Esophagus (tissue), 2 donors: ENCODE results near the gene NT5DC3. TPM values are rescaled to one million over a fixed set of nuclear protein-coding genes. Genes with fewer than 3 reads are reported as not detected.

ENCODE experiments used
- H3K27ac ChIP-seq, 2 donors: one replicate each; pipeline ENCODE4 v1.5.1; 2013; ENCODE audit warnings: low read depth in 2 of 2, mild to moderate bottlenecking in 2 of 2, inconsistent platforms in 1 of 2, low read length in 1 of 2, moderate library complexity in 1 of 2
- H3K27me3 ChIP-seq, 2 donors: one replicate each; pipeline ENCODE4 v1.6.1; 2013; ENCODE audit warnings: low read length in 2 of 2, control low read depth in 1 of 2, mild to moderate bottlenecking in 1 of 2; ENCODE audit not compliant: insufficient read depth in 2 of 2, control insufficient read depth in 1 of 2
- H3K36me3 ChIP-seq, 2 donors: one replicate each; pipeline ENCODE4 v1.6.1; 2013; ENCODE audit warnings: low read length in 1 of 2; ENCODE audit not compliant: control insufficient read depth in 2 of 2, insufficient read depth in 2 of 2
- H3K4me1 ChIP-seq, 2 donors: one replicate each; pipeline ENCODE4 v1.6.1; 2013; ENCODE audit warnings: low read length in 1 of 2; ENCODE audit not compliant: control insufficient read depth in 2 of 2, insufficient read depth in 2 of 2
- H3K4me3 ChIP-seq, 2 donors: one replicate each; pipeline ENCODE4 v1.5.1; 2013; ENCODE audit warnings: low read length in 2 of 2, mild to moderate bottlenecking in 2 of 2, low read depth in 1 of 2, moderate library complexity in 1 of 2
- H3K9me3 ChIP-seq, 2 donors: one replicate each; pipeline ENCODE4 v1.6.1; 2013; ENCODE audit warnings: mild to moderate bottlenecking in 2 of 2, low read depth in 1 of 2, low read length in 1 of 2, moderate library complexity in 1 of 2; ENCODE audit not compliant: control insufficient read depth in 2 of 2, insufficient read depth in 1 of 2
- WGBS, 2 donors: extraction: QIAGEN DNeasy Blood & Tissue Kit; methylation state at CpG; one replicate each; pipeline ENCODE4 v1.1.7; 2013; 5-methylcytosine and 5-hydroxymethylcytosine counted together
- polyA plus RNA-seq, 2 donors: library from polyadenylated mRNA; stranded (reverse); fragments of 200-250 nt; gene quantifications; one replicate each; pipeline ENCODE4 v1.2.3, GENCODE V29; 2013
- donor health status: healthy with polysubstance abuse.
- donor health status: Bipolar disorder and iron deficiency.

The NT5DC3 gene
- 1 to 10 TPM; 2.6 to 2.8 TPM for polyA plus RNA-seq

- H3K4me1 ChIP-seq = peaks cover 4% of the 10 kb centered on the region in 2 donors
- H3K27ac ChIP-seq = peak within 1 kb of the TSS; percentile 62 to 74
- H3K36me3 ChIP-seq = no peaks in the 10 kb centered on the region
- H3K9me3 ChIP-seq = no peaks in the 10 kb centered on the region
- H3K4me3 ChIP-seq = peak within 1 kb of the TSS; percentile 55 to 67
- no peaks in the 10 kb centered on the region for H3K27me3 ChIP-seq
- WGBS, 2 donors = 2% methylated on average over 67 to 86 of the region's 86 CpGs
These were observed at the start of gene NT5DC3 for GRCh38 chr12:103840876-103841689. NT5DC3 (minus strand) TSS chr12:103841234; CDS start chr12:103841156, 78 bp downstream.

DNA sequence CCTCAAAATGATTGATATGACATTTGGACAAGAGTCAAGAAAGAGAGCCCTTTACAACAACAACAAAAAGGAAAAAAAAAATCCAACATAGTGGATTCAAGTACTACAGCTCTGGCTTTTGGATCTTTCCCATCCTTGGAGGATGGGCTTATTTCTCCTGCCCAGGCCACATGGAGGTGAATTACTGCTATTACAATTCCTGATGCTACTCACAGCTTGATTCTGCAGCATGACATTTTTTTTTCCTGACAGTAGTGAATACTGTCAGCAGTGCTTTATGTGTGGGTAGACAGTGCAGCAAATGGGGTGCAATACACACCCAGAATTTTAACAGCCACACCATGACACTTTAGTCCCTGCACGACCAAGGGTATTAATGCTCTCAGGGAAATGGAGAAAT lies 46.7 kb upstream of the NT5DC3 start:
- H3K27ac ChIP-seq = no peak overlapping the region
- peaks cover 0 to 4% of the 10 kb centered on the region in 2 donors for H3K36me3 ChIP-seq
- no peaks in the 10 kb centered on the region for H3K27me3 ChIP-seq
- WGBS, 2 donors = 70 to 79% methylated on average over 1 of the region's 1 CpG
- H3K9me3 ChIP-seq = no peaks in the 10 kb centered on the region
- no peaks in the 10 kb centered on the region for H3K4me1 ChIP-seq
- no peak overlapping the region for H3K4me3 ChIP-seq

DNA sequence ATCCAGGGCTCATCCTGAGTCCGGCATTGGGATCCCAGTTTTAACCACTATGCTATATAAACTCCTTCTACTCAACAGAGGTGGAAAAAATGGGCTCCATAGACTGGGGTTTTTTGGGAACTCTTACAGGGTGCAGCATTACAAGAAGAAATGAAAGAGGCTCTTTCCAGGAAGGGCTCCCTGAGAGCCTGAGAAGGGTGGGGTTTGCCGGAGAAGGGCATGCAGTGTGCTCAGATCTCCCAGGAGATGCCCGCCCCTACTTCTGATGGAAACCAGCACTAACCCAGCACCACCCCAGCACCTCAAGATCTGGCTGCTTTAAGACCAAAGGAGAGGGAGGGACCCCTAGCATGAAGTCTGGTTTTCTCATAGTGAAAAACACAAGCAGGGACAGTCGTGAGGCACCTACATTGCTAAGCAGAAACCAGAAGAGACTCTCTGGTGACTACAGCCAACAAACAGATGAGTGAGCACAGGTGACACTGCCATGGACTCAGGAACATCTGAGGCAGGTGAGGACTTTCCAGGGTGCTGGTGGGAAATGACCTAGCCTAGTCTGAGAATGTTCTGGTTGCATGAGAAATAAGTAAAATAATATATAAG lies 45.3 kb upstream of the NT5DC3 start:
- 64 to 83% methylated on average over 4 of the region's 4 CpGs for WGBS, 2 donors
- H3K27ac ChIP-seq = no peak overlapping the region
- H3K4me1 ChIP-seq = no peaks in the 10 kb centered on the region
- H3K36me3 ChIP-seq = peaks cover 0 to 4% of the 10 kb centered on the region in 2 donors
- H3K4me3 ChIP-seq = no peak overlapping the region
- H3K27me3 ChIP-seq = no peaks in the 10 kb centered on the region
- H3K9me3 ChIP-seq = no peaks in the 10 kb centered on the region

GRCh38 chr12:103884316-103884715 lies 43.3 kb upstream of the NT5DC3 start:
- 39 to 44% methylated on average over 4 of the region's 4 CpGs for WGBS, 2 donors
- no peak overlapping the region for H3K27ac ChIP-seq
- H3K36me3 ChIP-seq = peaks cover 0 to 4% of the 10 kb centered on the region in 2 donors
- no peaks in the 10 kb centered on the region for H3K9me3 ChIP-seq
- H3K4me3 ChIP-seq = no peak overlapping the region
- H3K27me3 ChIP-seq = no peaks in the 10 kb centered on the region
- H3K4me1 ChIP-seq = no peaks in the 10 kb centered on the region

- H3K36me3 ChIP-seq = peaks cover 0 to 4% of the 10 kb centered on the region in 2 donors
- 92 to 93% methylated on average over 2 of the region's 2 CpGs for WGBS, 2 donors
- no peaks in the 10 kb centered on the region for H3K27me3 ChIP-seq
- H3K9me3 ChIP-seq = no peaks in the 10 kb centered on the region
- H3K4me1 ChIP-seq = no peaks in the 10 kb centered on the region
- no peak overlapping the region for H3K27ac ChIP-seq
- H3K4me3 ChIP-seq = no peak overlapping the region
These were observed 42.9 kb upstream of the NT5DC3 start for GRCh38 chr12:103883908-103884307.

- H3K4me1 ChIP-seq = no peaks in the 10 kb centered on the region
- no peaks in the 10 kb centered on the region for H3K27me3 ChIP-seq
- H3K4me3 ChIP-seq = no peak overlapping the region
- no peaks in the 10 kb centered on the region for H3K9me3 ChIP-seq
- H3K27ac ChIP-seq = no peak overlapping the region
- WGBS, 2 donors = 35 to 55% methylated on average over 2 of the region's 2 CpGs
- H3K36me3 ChIP-seq = peaks cover 0 to 4% of the 10 kb centered on the region in 2 donors
These were observed 42.0 kb upstream of the NT5DC3 start for GRCh38 chr12:103882861-103883596.

- H3K36me3 ChIP-seq = peaks cover 0 to 4% of the 10 kb centered on the region in 2 donors
- WGBS, 2 donors = 38 to 40% methylated on average over 2 of the region's 2 CpGs
- H3K27me3 ChIP-seq = no peaks in the 10 kb centered on the region
- no peaks in the 10 kb centered on the region for H3K9me3 ChIP-seq
- no peaks in the 10 kb centered on the region for H3K4me1 ChIP-seq
- no peak overlapping the region for H3K4me3 ChIP-seq
- H3K27ac ChIP-seq = no peak overlapping the region
These were observed 40.2 kb upstream of the NT5DC3 start for GRCh38 chr12:103881261-103881660.

DNA sequence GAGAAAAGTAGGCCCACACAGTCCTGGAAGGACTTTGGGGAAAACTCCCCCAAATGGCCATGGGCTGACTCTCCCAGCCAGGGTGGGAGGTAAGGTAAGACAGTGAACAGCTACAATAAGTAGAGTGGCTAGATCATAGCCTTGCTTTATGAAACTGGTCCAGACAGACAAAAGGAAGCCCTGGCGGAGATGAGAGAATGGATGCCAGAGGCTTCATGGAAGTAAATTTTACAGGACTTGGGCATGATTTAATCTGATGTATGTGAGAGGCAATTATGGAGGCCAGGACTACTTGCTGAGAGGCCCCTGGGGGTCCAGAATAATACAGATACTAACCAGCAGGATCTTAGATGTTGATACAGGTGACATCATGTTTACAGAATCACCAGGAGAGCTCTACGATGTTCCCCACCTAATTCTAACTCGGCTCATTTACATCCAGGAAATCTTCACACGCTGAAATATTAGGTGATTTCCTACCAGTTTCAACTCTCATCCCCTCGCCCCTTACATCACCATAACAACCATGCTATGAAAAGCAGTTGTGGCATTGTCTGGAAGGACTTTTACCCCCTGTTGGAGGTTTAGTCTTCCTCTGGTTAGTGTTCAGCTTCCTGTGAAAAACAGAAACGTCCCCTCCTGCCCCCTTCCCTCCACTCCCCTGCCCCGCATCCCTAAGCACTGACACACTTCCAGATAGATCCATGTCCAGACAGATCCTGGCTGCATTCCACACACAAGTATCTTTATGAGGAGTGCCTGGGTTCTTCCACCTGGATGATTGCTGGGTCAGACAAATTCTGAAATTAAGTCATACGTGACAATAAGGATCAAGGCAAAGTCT lies 39.5 kb upstream of the NT5DC3 start:
- no peaks in the 10 kb centered on the region for H3K4me1 ChIP-seq
- no peak overlapping the region for H3K27ac ChIP-seq
- no peaks in the 10 kb centered on the region for H3K9me3 ChIP-seq
- H3K27me3 ChIP-seq = no peaks in the 10 kb centered on the region
- peaks cover 0 to 4% of the 10 kb centered on the region in 2 donors for H3K36me3 ChIP-seq
- H3K4me3 ChIP-seq = no peak overlapping the region
- WGBS, 2 donors = 38 to 44% methylated on average over 8 of the region's 8 CpGs

DNA sequence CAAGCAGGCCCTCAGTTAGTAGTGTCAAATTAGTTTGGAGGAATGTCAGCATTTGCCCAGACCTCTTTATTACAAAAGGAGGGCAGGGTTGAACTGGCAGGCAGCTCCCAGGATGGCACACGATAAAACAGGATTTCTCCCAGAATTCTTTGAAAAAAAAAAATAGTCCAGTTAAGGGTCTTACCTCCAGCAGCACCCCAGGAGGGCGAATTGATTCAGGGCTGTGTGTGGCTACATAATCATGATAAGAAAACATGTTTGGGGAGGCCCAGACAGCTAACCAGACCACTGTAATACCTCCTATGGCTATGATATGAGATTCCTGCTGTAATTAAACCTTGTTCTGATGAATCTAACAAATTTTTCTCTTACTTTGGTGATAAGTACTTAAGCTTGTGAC lies 38.8 kb upstream of the NT5DC3 start:
- H3K27ac ChIP-seq = no peak overlapping the region
- 66 to 78% methylated on average over 2 of the region's 2 CpGs for WGBS, 2 donors
- H3K4me3 ChIP-seq = no peak overlapping the region
- H3K9me3 ChIP-seq = no peaks in the 10 kb centered on the region
- peaks cover 0 to 4% of the 10 kb centered on the region in 2 donors for H3K36me3 ChIP-seq
- H3K4me1 ChIP-seq = no peaks in the 10 kb centered on the region
- no peaks in the 10 kb centered on the region for H3K27me3 ChIP-seq
